HCT116 (cell line): Measurements from ENCODE around the gene EPHB2. TPM values are rescaled to one million over a fixed set of nuclear protein-coding genes. Genes with fewer than 3 reads are reported as not detected.

Experiments used
- ATAC-seq: fragments of 200-7000 bp; cut with Tn5 transposase; 2 replicates; pipeline ENCODE4 v1.9.1; 2020; ENCODE audit warnings: mild to moderate bottlenecking, moderate library complexity
- BruUV-seq: library from RNA; stranded (reverse); fragments of 400-500 nt; replicated peaks from 2 replicates; lab custom pipeline; 2021; lab: Mats Ljungman, UMichigan
- CTCF ChIA-PET: fragments of 300-600 bp; sonication (Branson Sonifier 250); formaldehyde crosslinking; loops from one replicate; lab custom pipeline; 2021; ENCODE audit warnings: antibody characterized with exemption; lab: Charles Lee
- POLR2A ChIA-PET: fragments of 300-600, 350-600 bp; sonication (Branson Sonifier 250); formaldehyde crosslinking; loops from one replicate; lab custom pipeline; 2021; ENCODE audit warnings: antibody characterized with exemption; lab: Charles Lee
- RAD21 ChIA-PET, 2 experiments: fragments of 300-600 bp; sonication (Branson Sonifier 250); formaldehyde crosslinking; loops; one replicate each; lab custom pipeline; 2023; ENCODE audit warnings: low total read pairs in 2 of 2; ENCODE audit not compliant: uncharacterized antibody in 2 of 2, unreplicated experiment in 2 of 2, low non-redundant PET in 1 of 2; lab: Charles Lee
- DNase-seq: peaks from one replicate; pipeline ENCODE4 v3.0.0-alpha.2; 2010; ENCODE audit warnings: low read depth, low spot score
- H2AFZ ChIP-seq: fragments of 200-600 bp; shearing (Covaris generic), sonication (generic); 2 replicates; pipeline ENCODE4 v1.6.1; 2017; ENCODE audit warnings: low read depth, mixed run types, mixed read lengths, antibody characterized with exemption, low read length; ENCODE audit not compliant: poor library complexity, severe bottlenecking
- H3K27ac ChIP-seq: 2 replicates; pipeline ENCODE4 v1.5.1; 2012; ENCODE audit warnings: low read depth, low read length
- H3K27me3 ChIP-seq: fragments of 200-600 bp; sonication (generic); 2 replicates; pipeline ENCODE4 v1.6.1; 2016; ENCODE audit warnings: mixed run types, low read length, mixed read lengths; ENCODE audit not compliant: insufficient read depth
- H3K36me3 ChIP-seq, 2 experiments: fragments of 200-500 bp in 1 of 2; fragments of 200-600 bp in 1 of 2; sonication (Bioruptor generic) in 1 of 2; sonication (generic) in 1 of 2; 2 replicates each; pipeline versions ENCODE4 v1.5.1 to v1.6.1; 2014 to 2016; ENCODE audit warnings: low read length in 2 of 2, inconsistent platforms in 1 of 2, mixed read lengths in 1 of 2, mixed run types in 1 of 2; ENCODE audit not compliant: insufficient read depth in 2 of 2, control insufficient read depth in 1 of 2
- H3K4me1 ChIP-seq, 2 experiments: fragments of 200-600 bp in 1 of 2; sonication (generic) in 1 of 2; 2 replicates each; pipeline versions ENCODE4 v1.5.1 to v1.6.1; 2012 to 2017; ENCODE audit warnings: low read length in 2 of 2, inconsistent platforms in 1 of 2, mild to moderate bottlenecking in 1 of 2, mixed read lengths in 1 of 2, mixed run types in 1 of 2, moderate library complexity in 1 of 2; ENCODE audit not compliant: insufficient read depth in 2 of 2, control insufficient read depth in 1 of 2
- H3K4me2 ChIP-seq: fragments of 200-600 bp; sonication (generic); 2 replicates; pipeline ENCODE4 v1.6.1; 2017; ENCODE audit warnings: mixed run types, low read length, mixed read lengths
- H3K4me3 ChIP-seq, 2 experiments: fragments of 200-600 bp in 1 of 2; sonication (generic) in 1 of 2; replicated peaks in 1 of 2; 2 replicates each; pipeline ENCODE4 v1.5.1; 2011 to 2016; ENCODE audit warnings: low read length in 2 of 2, control low read depth in 1 of 2, low read depth in 1 of 2, mild to moderate bottlenecking in 1 of 2, mixed read lengths in 1 of 2, mixed run types in 1 of 2
- H3K79me2 ChIP-seq: fragments of 200-600 bp; sonication (generic); 2 replicates; pipeline ENCODE4 v1.6.1; 2017; ENCODE audit warnings: mild to moderate bottlenecking, mixed run types, low read length, moderate library complexity, mixed read lengths; ENCODE audit not compliant: insufficient read depth
- H3K9ac ChIP-seq: fragments of 200-600 bp; sonication (generic); 2 replicates; pipeline ENCODE4 v1.6.1; 2016; ENCODE audit warnings: low read length, mixed read lengths
- H3K9me2 ChIP-seq: fragments of 200-600 bp; sonication (generic), shearing (Covaris generic); 2 replicates; pipeline ENCODE4 v1.6.1; 2017; ENCODE audit warnings: mixed run types, mild to moderate bottlenecking, moderate library complexity; ENCODE audit not compliant: insufficient read depth
- H3K9me3 ChIP-seq, 2 experiments: fragments of 200-500 bp in 1 of 2; fragments of 200-600 bp in 1 of 2; sonication (Bioruptor generic) in 1 of 2; sonication (generic) in 1 of 2; 2 replicates each; pipeline ENCODE4 v1.6.1; 2014 to 2017; ENCODE audit warnings: low read length in 2 of 2, mixed read lengths in 2 of 2, inconsistent platforms in 1 of 2, low read depth in 1 of 2, mild to moderate bottlenecking in 1 of 2, mixed run types in 1 of 2, moderate library complexity in 1 of 2; ENCODE audit not compliant: control insufficient read depth in 1 of 2, insufficient read depth in 1 of 2
- H4K20me1 ChIP-seq: fragments of 200-600 bp; sonication (generic), shearing (Covaris generic); 2 replicates; pipeline ENCODE4 v1.6.1; 2017; ENCODE audit warnings: mixed run types, mild to moderate bottlenecking, moderate library complexity; ENCODE audit not compliant: insufficient read depth
- CBX3 ChIP-seq: IDR thresholded peaks from 2 replicates; pipeline ENCODE4 v1.6.1; 2012; ENCODE audit warnings: low read depth
- EGR1 ChIP-seq: IDR thresholded peaks from 2 replicates; pipeline ENCODE4 v1.6.1; 2012; ENCODE audit warnings: low read depth
- ELF1 ChIP-seq: IDR thresholded peaks from 2 replicates; pipeline ENCODE4 v1.6.1; 2012; ENCODE audit warnings: low read depth, borderline replicate concordance
- EZH2 ChIP-seq: fragments of 200-600 bp; sonication (generic); IDR thresholded peaks from 2 replicates; pipeline ENCODE4 v1.6.1; 2017; ENCODE audit warnings: antibody characterized with exemption, mixed run types
- EZH2phosphoT487 ChIP-seq: fragments of 200-600 bp; IDR thresholded peaks from 2 replicates; pipeline ENCODE4 v1.6.1; 2018; ENCODE audit warnings: antibody characterized with exemption, borderline replicate concordance
- JUND ChIP-seq: IDR thresholded peaks from 2 replicates; pipeline ENCODE4 v1.6.1; 2012
- POLR2A ChIP-seq: IDR thresholded peaks from 2 replicates; pipeline ENCODE4 v1.7.0; 2011; ENCODE audit warnings: borderline replicate concordance; ENCODE audit not compliant: insufficient read depth, insufficient read length; ENCODE audit errors: extremely low read depth
- SP1 ChIP-seq: IDR thresholded peaks from 2 replicates; pipeline ENCODE4 v1.6.1; 2012; ENCODE audit warnings: low read depth
- intact Hi-C: fragments of 100-400 bp; cut with micrococcal nuclease; formaldehyde crosslinking; loops from 2 replicates; pipeline ENCODE4 v1.10.0; 2022
- total RNA-seq: library from RNA; stranded (reverse); gene quantifications from one replicate; pipeline ENCODE4 v1.2.1, GENCODE V29; 2021; ENCODE audit not compliant: unreplicated experiment
- TF ChIP-seq, protein P1 (sequence below): IDR thresholded peaks from 2 replicates; pipeline ENCODE4 v1.6.1; 2012
- TF ChIP-seq, protein P2 (sequence below), 3 experiments: fragments of 200-600 bp in 1 of 3; sonication (generic) in 1 of 3; IDR thresholded peaks in 2 of 3; conservative IDR thresholded peaks in 1 of 3; 2 replicates each; pipeline ENCODE4 v1.5.1; 2012 to 2017; ENCODE audit warnings: low read depth in 2 of 3, low read length in 2 of 3, antibody characterized with exemption in 1 of 3, borderline replicate concordance in 1 of 3, control low read depth in 1 of 3, mild to moderate bottlenecking in 1 of 3, mixed read lengths in 1 of 3, mixed run types in 1 of 3, moderate library complexity in 1 of 3; ENCODE audit not compliant: insufficient read depth in 1 of 3
- TF ChIP-seq, protein P3 (sequence below): IDR thresholded peaks from 2 replicates; pipeline ENCODE4 v1.6.1; 2012; ENCODE audit warnings: low read depth

EPHB2 gene
- total RNA-seq, 1 experiment from 2014 or later, result 19.5 TPM

DNA sequence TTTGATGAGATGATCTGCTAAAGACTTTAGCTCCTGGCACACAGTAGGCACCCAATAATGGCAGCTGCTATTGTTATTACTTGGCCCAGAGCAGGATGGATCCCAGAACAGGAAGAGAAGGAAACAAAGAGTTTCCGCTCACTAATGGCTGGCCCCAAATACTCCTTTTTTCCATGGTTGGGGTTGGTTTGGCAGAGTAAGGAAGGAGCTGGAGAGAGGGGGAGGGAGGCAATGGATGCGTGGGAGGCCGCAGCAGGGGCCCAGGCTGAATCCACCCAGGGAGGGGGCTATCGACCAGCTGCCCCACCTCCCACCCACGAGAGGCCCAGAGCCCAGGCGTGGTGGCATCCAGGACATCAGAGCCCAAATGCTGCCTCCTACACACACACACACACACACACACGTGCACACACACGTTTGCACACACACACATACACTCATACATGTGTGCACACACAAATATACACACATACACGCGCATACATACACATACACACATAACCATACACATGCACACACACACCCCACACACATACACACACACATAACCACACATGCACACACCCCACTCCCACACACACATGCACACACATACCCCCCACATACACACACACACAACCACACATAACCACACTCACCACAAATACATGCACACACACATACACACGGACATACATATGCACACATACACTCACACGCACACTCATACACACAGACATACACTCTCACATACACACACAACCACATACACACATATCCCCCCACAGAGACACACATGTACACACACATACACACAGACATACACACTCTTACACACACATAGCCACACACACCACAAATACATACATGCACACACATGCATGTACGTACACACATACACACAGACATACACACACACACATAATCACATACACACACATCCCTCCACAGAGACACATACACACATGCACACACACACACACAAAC lies 32.4 kb upstream of the EPHB2 start:
- no peaks in the 10 kb centered on the region for H3K36me3 ChIP-seq
- H3K4me3 ChIP-seq, result no peak overlapping the region
- no TSS peak for BruUV-seq
- H3K79me2 ChIP-seq, result no peaks in the 10 kb centered on the region
- H2AFZ ChIP-seq, result no peak overlapping the region
- intact Hi-C loops, result no loop called here
- no peak overlapping the region for H3K4me2 ChIP-seq
- H3K9me3 ChIP-seq, result no peaks in the 10 kb centered on the region
- ATAC-seq (no peak), DNase-seq (no peak)
- no peaks in the 10 kb centered on the region for H3K27me3 ChIP-seq
- no peak overlapping the region for H3K9ac ChIP-seq
- ChIA-PET CTCF (interaction anchor here (0.5 kb wide), 1 partner anchor 208 kb away, joined by 5 read pairs; no protein-coding TSS in a partner anchor), RAD21 (no interaction called here), POLR2A (no interaction called here)
- H3K9me2 ChIP-seq, result no peaks in the 10 kb centered on the region
- no peaks in the 10 kb centered on the region for H3K4me1 ChIP-seq
- no peak overlapping the region for H3K27ac ChIP-seq
- no peaks in the 10 kb centered on the region for H4K20me1 ChIP-seq
- TF ChIP-seq, protein P1, sequence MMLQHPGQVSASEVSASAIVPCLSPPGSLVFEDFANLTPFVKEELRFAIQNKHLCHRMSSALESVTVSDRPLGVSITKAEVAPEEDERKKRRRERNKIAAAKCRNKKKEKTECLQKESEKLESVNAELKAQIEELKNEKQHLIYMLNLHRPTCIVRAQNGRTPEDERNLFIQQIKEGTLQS, result no peak
- TF ChIP-seq CBX3, result no peak
- TF ChIP-seq SP1, result no peak
- TF ChIP-seq EGR1, result no peak
- TF ChIP-seq, protein P2, sequence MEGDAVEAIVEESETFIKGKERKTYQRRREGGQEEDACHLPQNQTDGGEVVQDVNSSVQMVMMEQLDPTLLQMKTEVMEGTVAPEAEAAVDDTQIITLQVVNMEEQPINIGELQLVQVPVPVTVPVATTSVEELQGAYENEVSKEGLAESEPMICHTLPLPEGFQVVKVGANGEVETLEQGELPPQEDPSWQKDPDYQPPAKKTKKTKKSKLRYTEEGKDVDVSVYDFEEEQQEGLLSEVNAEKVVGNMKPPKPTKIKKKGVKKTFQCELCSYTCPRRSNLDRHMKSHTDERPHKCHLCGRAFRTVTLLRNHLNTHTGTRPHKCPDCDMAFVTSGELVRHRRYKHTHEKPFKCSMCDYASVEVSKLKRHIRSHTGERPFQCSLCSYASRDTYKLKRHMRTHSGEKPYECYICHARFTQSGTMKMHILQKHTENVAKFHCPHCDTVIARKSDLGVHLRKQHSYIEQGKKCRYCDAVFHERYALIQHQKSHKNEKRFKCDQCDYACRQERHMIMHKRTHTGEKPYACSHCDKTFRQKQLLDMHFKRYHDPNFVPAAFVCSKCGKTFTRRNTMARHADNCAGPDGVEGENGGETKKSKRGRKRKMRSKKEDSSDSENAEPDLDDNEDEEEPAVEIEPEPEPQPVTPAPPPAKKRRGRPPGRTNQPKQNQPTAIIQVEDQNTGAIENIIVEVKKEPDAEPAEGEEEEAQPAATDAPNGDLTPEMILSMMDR (IDR thresholded peaks at IDR 0.05 in 2 of 3, conservative IDR thresholded peaks at IDR 0.05 in 1 of 3; ENCODE audit: borderline replicate concordance in 1 of 3, insufficient read depth in 1 of 3, low read depth in 2 of 3, low read length in 2 of 3), result no peak
- TF ChIP-seq EZH2, result no peak
- TF ChIP-seq ELF1, result no peak
- no peak for TF ChIP-seq EZH2phosphoT487
- TF ChIP-seq, protein P3, sequence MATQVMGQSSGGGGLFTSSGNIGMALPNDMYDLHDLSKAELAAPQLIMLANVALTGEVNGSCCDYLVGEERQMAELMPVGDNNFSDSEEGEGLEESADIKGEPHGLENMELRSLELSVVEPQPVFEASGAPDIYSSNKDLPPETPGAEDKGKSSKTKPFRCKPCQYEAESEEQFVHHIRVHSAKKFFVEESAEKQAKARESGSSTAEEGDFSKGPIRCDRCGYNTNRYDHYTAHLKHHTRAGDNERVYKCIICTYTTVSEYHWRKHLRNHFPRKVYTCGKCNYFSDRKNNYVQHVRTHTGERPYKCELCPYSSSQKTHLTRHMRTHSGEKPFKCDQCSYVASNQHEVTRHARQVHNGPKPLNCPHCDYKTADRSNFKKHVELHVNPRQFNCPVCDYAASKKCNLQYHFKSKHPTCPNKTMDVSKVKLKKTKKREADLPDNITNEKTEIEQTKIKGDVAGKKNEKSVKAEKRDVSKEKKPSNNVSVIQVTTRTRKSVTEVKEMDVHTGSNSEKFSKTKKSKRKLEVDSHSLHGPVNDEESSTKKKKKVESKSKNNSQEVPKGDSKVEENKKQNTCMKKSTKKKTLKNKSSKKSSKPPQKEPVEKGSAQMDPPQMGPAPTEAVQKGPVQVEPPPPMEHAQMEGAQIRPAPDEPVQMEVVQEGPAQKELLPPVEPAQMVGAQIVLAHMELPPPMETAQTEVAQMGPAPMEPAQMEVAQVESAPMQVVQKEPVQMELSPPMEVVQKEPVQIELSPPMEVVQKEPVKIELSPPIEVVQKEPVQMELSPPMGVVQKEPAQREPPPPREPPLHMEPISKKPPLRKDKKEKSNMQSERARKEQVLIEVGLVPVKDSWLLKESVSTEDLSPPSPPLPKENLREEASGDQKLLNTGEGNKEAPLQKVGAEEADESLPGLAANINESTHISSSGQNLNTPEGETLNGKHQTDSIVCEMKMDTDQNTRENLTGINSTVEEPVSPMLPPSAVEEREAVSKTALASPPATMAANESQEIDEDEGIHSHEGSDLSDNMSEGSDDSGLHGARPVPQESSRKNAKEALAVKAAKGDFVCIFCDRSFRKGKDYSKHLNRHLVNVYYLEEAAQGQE, result no peak
- TF ChIP-seq JUND, result no peak
- no peak for TF ChIP-seq POLR2A
